ENCODE data around the gene NFIA.

Gene NFIA

GRCh38 chr1:61082311-61083012, at the start of gene NFIA:
TSS of gene NFIA (plus strand) at chr1:61082561.
- no peak for DNase-seq (ENCODE audit: low read depth in 2 of 3, low spot score in 2 of 3)

- DNase-seq (ENCODE audit: low read depth in 2 of 3, low spot score in 2 of 3), result no peak
Observed at GRCh38 chr1:61035880-61036279, 46.5 kb upstream of the NFIA start.

GRCh38 chr1:61042466-61043009, 39.8 kb upstream of the NFIA start:
- no peak for DNase-seq (ENCODE audit: low read depth in 2 of 3, low spot score in 2 of 3)

GRCh38 chr1:61043010-61043820, 39.1 kb upstream of the NFIA start:
- DNase-seq (ENCODE audit: low read depth in 2 of 3, low spot score in 2 of 3), result peak; percentile 68 to 90 (median 83)

- DNase-seq (ENCODE audit: low read depth in 2 of 3, low spot score in 2 of 3), result no peak
Observed at GRCh38 chr1:61046434-61046833, 35.9 kb upstream of the NFIA start.

GRCh38 chr1:61047061-61047460, 35.3 kb upstream of the NFIA start:
- DNase-seq (ENCODE audit: low read depth in 2 of 3, low spot score in 2 of 3), result no peak

- DNase-seq (ENCODE audit: low read depth in 2 of 3, low spot score in 2 of 3), result peak; percentile 66 to 96 (median 95)
Observed at GRCh38 chr1:61049850-61050540, 32.4 kb upstream of the NFIA start.

- DNase-seq (ENCODE audit: low read depth in 2 of 3, low spot score in 2 of 3), result no peak
Observed at GRCh38 chr1:61050541-61051442, 31.6 kb upstream of the NFIA start.

- no peak for DNase-seq (ENCODE audit: low read depth in 2 of 3, low spot score in 2 of 3)
Observed at GRCh38 chr1:61051443-61051718, 31.0 kb upstream of the NFIA start.

- DNase-seq (ENCODE audit: low read depth in 2 of 3, low spot score in 2 of 3), result no peak
Observed at GRCh38 chr1:61051719-61052394, 30.5 kb upstream of the NFIA start.

- no peak for DNase-seq (ENCODE audit: low read depth in 2 of 3, low spot score in 2 of 3)
Observed at GRCh38 chr1:61052395-61053225, 29.8 kb upstream of the NFIA start.

GRCh38 chr1:61053226-61053711, 29.1 kb upstream of the NFIA start:
- no peak for DNase-seq (ENCODE audit: low read depth in 2 of 3, low spot score in 2 of 3)

GRCh38 chr1:61053712-61054600, 28.4 kb upstream of the NFIA start:
- DNase-seq (ENCODE audit: low read depth in 2 of 3, low spot score in 2 of 3), result no peak

GRCh38 chr1:61054601-61054993, 27.8 kb upstream of the NFIA start:
- no peak for DNase-seq (ENCODE audit: low read depth in 2 of 3, low spot score in 2 of 3)

GRCh38 chr1:61055110-61055614, 27.2 kb upstream of the NFIA start:
- DNase-seq (ENCODE audit: low read depth in 2 of 3, low spot score in 2 of 3), result no peak

GRCh38 chr1:61056196-61056572, 26.2 kb upstream of the NFIA start:
- no peak for DNase-seq (ENCODE audit: low read depth in 2 of 3, low spot score in 2 of 3)

- DNase-seq (ENCODE audit: low read depth in 2 of 3, low spot score in 2 of 3), result no peak
Observed at GRCh38 chr1:61056573-61057439, 25.6 kb upstream of the NFIA start.

Measured in activated CD8-positive, alpha-beta memory T cell treated with anti-CD3 and anti-CD28 coated beads for 48 hours (primary cell).